SK-N-SH treated with all-trans-retinoic acid at 6 μM for 48 hours (cell line): ENCODE measurements around the gene RPA3.

Experiments
- ATAC-seq: fragments of 200-7000 bp; cut with Tn5 transposase; 3 replicates; pipeline ENCODE4 v1.9.1; 2020; ENCODE audit warnings: mild to moderate bottlenecking, moderate library complexity
- ARNTL ChIP-seq: fragments of 450-650 bp; formaldehyde crosslinking; IDR thresholded peaks from 2 replicates; pipeline ENCODE4 v1.5.0; 2020; ENCODE audit warnings: low read depth, mild to moderate bottlenecking, moderate library complexity, borderline replicate concordance
- BACH2 ChIP-seq: fragments of 250-450 bp; sonication (Bioruptor Pico); IDR thresholded peaks from 2 replicates; pipeline ENCODE4 v1.9.0; 2021; ENCODE audit warnings: mild to moderate bottlenecking, borderline replicate concordance
- CREB5 ChIP-seq: fragments of 250-450 bp; sonication (Bioruptor Pico); IDR thresholded peaks from 2 replicates; pipeline ENCODE4 v1.5.1; 2020; ENCODE audit warnings: low read depth, mild to moderate bottlenecking, moderate library complexity
- CSDC2 ChIP-seq: fragments of 250-450 bp; sonication (Bioruptor Pico); IDR thresholded peaks from 2 replicates; pipeline ENCODE4 v1.5.0; 2020; ENCODE audit warnings: mild to moderate bottlenecking, moderate library complexity
- CSRNP3 ChIP-seq: fragments of 250-450 bp; sonication (Bioruptor Pico); IDR thresholded peaks from 2 replicates; pipeline ENCODE4 v1.5.1; 2021; ENCODE audit warnings: mild to moderate bottlenecking, moderate library complexity
- ESRRG ChIP-seq: fragments of 250-450 bp; sonication (Bioruptor Pico); IDR thresholded peaks from 2 replicates; pipeline ENCODE4 v1.6.1; 2021; ENCODE audit warnings: mild to moderate bottlenecking
- GLIS3 ChIP-seq: fragments of 250-450 bp; sonication (Bioruptor Pico); IDR thresholded peaks from 2 replicates; pipeline ENCODE4 v1.5.0; 2020; ENCODE audit warnings: mild to moderate bottlenecking, moderate library complexity
- ISL1 ChIP-seq: fragments of 250-450 bp; sonication (Bioruptor Pico); IDR thresholded peaks from 2 replicates; pipeline ENCODE4 v2.1.2; 2022; ENCODE audit warnings: mild to moderate bottlenecking, moderate library complexity
- OSR1 ChIP-seq: fragments of 250-450 bp; sonication (Bioruptor Pico); IDR thresholded peaks from 2 replicates; pipeline ENCODE4 v1.8.0; 2022; ENCODE audit warnings: moderate library complexity, mild to moderate bottlenecking, inconsistent platforms
- PATZ1 ChIP-seq: fragments of 250-450 bp; sonication (Bioruptor Pico); IDR thresholded peaks from 2 replicates; pipeline ENCODE4 v1.8.0; 2020; ENCODE audit warnings: mild to moderate bottlenecking, moderate library complexity, borderline replicate concordance
- POU6F1 ChIP-seq: fragments of 250-450 bp; sonication (Bioruptor Pico); IDR thresholded peaks from 2 replicates; pipeline ENCODE4 v1.8.0; 2021; ENCODE audit warnings: low read depth, mild to moderate bottlenecking, moderate library complexity, borderline replicate concordance
- PPARA ChIP-seq: fragments of 250-450 bp; sonication (Bioruptor Pico); IDR thresholded peaks from 2 replicates; pipeline ENCODE4 v1.5.0; 2020; ENCODE audit warnings: mild to moderate bottlenecking, borderline replicate concordance
- RARB ChIP-seq: fragments of 250-450 bp; sonication (Bioruptor Pico); IDR thresholded peaks from 2 replicates; pipeline ENCODE4 v1.8.0; 2021; ENCODE audit warnings: mild to moderate bottlenecking, moderate library complexity
- SNAI2 ChIP-seq: fragments of 250-450 bp; sonication (Bioruptor Pico); IDR thresholded peaks from 2 replicates; pipeline ENCODE4 v1.5.0; 2020; ENCODE audit warnings: mild to moderate bottlenecking, moderate library complexity
- TCF4 ChIP-seq: fragments of 250-450 bp; sonication (Bioruptor Pico); IDR thresholded peaks from 2 replicates; pipeline ENCODE4 v1.8.0; 2021; ENCODE audit warnings: mild to moderate bottlenecking, moderate library complexity, borderline replicate concordance
- TOX ChIP-seq: fragments of 250-450 bp; sonication (Bioruptor Pico); IDR thresholded peaks from 2 replicates; pipeline ENCODE4 v1.8.0; 2021; ENCODE audit warnings: mild to moderate bottlenecking, moderate library complexity, borderline replicate concordance
- TSHZ2 ChIP-seq: fragments of 250-450 bp; sonication (Bioruptor Pico); IDR thresholded peaks from 2 replicates; pipeline ENCODE4 v1.5.0; 2020; ENCODE audit warnings: mild to moderate bottlenecking, moderate library complexity
- ZC3H10 ChIP-seq: fragments of 250-450 bp; sonication (Bioruptor Pico); IDR thresholded peaks from 2 replicates; pipeline ENCODE4 v1.5.1; 2021; ENCODE audit warnings: mild to moderate bottlenecking, moderate library complexity
- ZFP3 ChIP-seq: fragments of 250-450 bp; sonication (Bioruptor Pico); IDR thresholded peaks from 2 replicates; pipeline ENCODE4 v1.5.0; 2020; ENCODE audit warnings: mild to moderate bottlenecking, moderate library complexity
- ZFP30 ChIP-seq: fragments of 450-650 bp; formaldehyde crosslinking; IDR thresholded peaks from 2 replicates; pipeline ENCODE4 v1.5.0; 2022; ENCODE audit warnings: mild to moderate bottlenecking, moderate library complexity
- ZNF565 ChIP-seq: fragments of 450-650 bp; formaldehyde crosslinking; conservative IDR thresholded peaks from 2 replicates; pipeline ENCODE4 v1.5.0; 2020; ENCODE audit warnings: low read depth, mild to moderate bottlenecking, moderate library complexity
- ZNF70 ChIP-seq: fragments of 450-650 bp; formaldehyde crosslinking; IDR thresholded peaks from 2 replicates; pipeline ENCODE4 v1.5.0; 2020; ENCODE audit warnings: mild to moderate bottlenecking, moderate library complexity
- ZNF8 ChIP-seq: fragments of 450-650 bp; formaldehyde crosslinking; IDR thresholded peaks from 2 replicates; pipeline ENCODE4 v1.5.0; 2020; ENCODE audit warnings: mild to moderate bottlenecking, moderate library complexity

The RPA3 gene

GRCh38 chr7:7652798-7653540, 65.4 kb downstream of the RPA3 start:
- ATAC-seq = no peak

GRCh38 chr7:7651479-7651878, 66.9 kb downstream of the RPA3 start:
- TF ChIP-seq CSRNP3 (CRISPR knock-in tag) (no peak), ISL1 (CRISPR knock-in tag) (no peak), ESRRG (CRISPR knock-in tag) (no peak), TSHZ2 (CRISPR knock-in tag) (no peak), ZNF565 (CRISPR knock-in tag) (no peak), ZFP30 (CRISPR knock-in tag) (no peak), TOX (no peak), RARB (no peak), ZFP3 (CRISPR knock-in tag) (no peak), SNAI2 (CRISPR knock-in tag) (no peak), BACH2 (CRISPR knock-in tag) (no peak), OSR1 (CRISPR knock-in tag) (no peak), CSDC2 (no peak), PPARA (CRISPR knock-in tag) (no peak), ARNTL (no peak), POU6F1 (CRISPR knock-in tag) (no peak)
- no peak for ATAC-seq

More at GRCh38 chr7:7652798-7653540, 65.4 kb downstream of the RPA3 start:
- TF ChIP-seq ZNF70 (CRISPR knock-in tag) (no peak), CREB5 (no peak), ZC3H10 (CRISPR knock-in tag) (no peak), BACH2 (CRISPR knock-in tag) (no peak), GLIS3 (CRISPR knock-in tag) (no peak), TCF4 (CRISPR knock-in tag) (no peak), ISL1 (CRISPR knock-in tag) (no peak), ZNF565 (CRISPR knock-in tag) (no peak), POU6F1 (CRISPR knock-in tag) (no peak), ZNF8 (no peak), PPARA (CRISPR knock-in tag) (no peak), PATZ1 (CRISPR knock-in tag) (no peak), ARNTL (no peak), OSR1 (CRISPR knock-in tag) (no peak), RARB (no peak)
